SK-N-SH (cell line): Measurements from ENCODE around the gene ZIM2. TPM values are rescaled to one million over a fixed set of nuclear protein-coding genes. Genes with fewer than 3 reads are reported as not detected.

Experiments
- CTCF ChIA-PET: fragments of 300-600, 350-600 bp; formaldehyde crosslinking; extraction: SDS; loops from one replicate; lab custom pipeline; 2021; lab: Yijun Ruan, JAX
- POLR2A ChIA-PET: fragments of 350-600 bp; sonication (Branson Sonifier 250); formaldehyde crosslinking; extraction: SDS; loops from one replicate; lab custom pipeline; 2020; ENCODE audit warnings: antibody characterized with exemption, inconsistent platforms; lab: Yijun Ruan, JAX
- DNase-seq: peaks from one replicate; pipeline ENCODE4 v3.0.0; 2012
- H2AFZ ChIP-seq: fragments of 200-600 bp; sonication (generic); 2 replicates; pipeline ENCODE4 v1.8.1; 2016; ENCODE audit warnings: antibody characterized with exemption, mild to moderate bottlenecking, low read depth
- H3F3A ChIP-seq: fragments of 200-600 bp; sonication (generic); replicated peaks from 2 replicates; pipeline ENCODE3; 2016; ENCODE audit warnings: antibody characterized with exemption, mild to moderate bottlenecking; ENCODE audit not compliant: insufficient read depth
- H3K27ac ChIP-seq, 2 experiments: fragments of 200-500 bp in 1 of 2; fragments of 200-600 bp in 1 of 2; sonication (Bioruptor generic) in 1 of 2; sonication (generic), shearing (Covaris generic) in 1 of 2; 2 replicates each; pipeline versions ENCODE4 v1.5.1 to v1.6.1; 2014 to 2016; ENCODE audit warnings: low read depth in 2 of 2, inconsistent platforms in 1 of 2, low read length in 1 of 2, mild to moderate bottlenecking in 1 of 2, mixed read lengths in 1 of 2
- H3K27me3 ChIP-seq: fragments of 200-600 bp; sonication (generic), shearing (Covaris generic); 2 replicates; pipeline ENCODE4 v1.6.1; 2016; ENCODE audit warnings: mixed run types; ENCODE audit not compliant: insufficient read depth
- H3K36me3 ChIP-seq, 2 experiments: fragments of 200-500 bp in 1 of 2; fragments of 200-600 bp in 1 of 2; sonication (Bioruptor generic) in 1 of 2; sonication (generic) in 1 of 2; replicated peaks in 1 of 2; 2 replicates each; pipeline versions ENCODE3 to v1.5.1; 2014 to 2016; ENCODE audit warnings: low read length in 1 of 2, mild to moderate bottlenecking in 1 of 2; ENCODE audit not compliant: insufficient read depth in 2 of 2, control insufficient read depth in 1 of 2
- H3K4me1 ChIP-seq, 2 experiments: fragments of 200-500 bp in 1 of 2; fragments of 200-600 bp in 1 of 2; sonication (Bioruptor generic) in 1 of 2; sonication (generic), shearing (Covaris generic) in 1 of 2; 2 replicates each; pipeline versions ENCODE4 v1.5.1 to v1.6.1; 2014 to 2016; ENCODE audit warnings: low read depth in 1 of 2, low read length in 1 of 2, mixed run types in 1 of 2; ENCODE audit not compliant: insufficient read depth in 2 of 2, control insufficient read depth in 1 of 2
- H3K4me2 ChIP-seq: fragments of 200-600 bp; sonication (generic), shearing (Covaris generic); 2 replicates; pipeline ENCODE4 v1.6.1; 2017; ENCODE audit warnings: mixed run types
- H3K4me3 ChIP-seq, 2 experiments: fragments of 200-500 bp in 1 of 2; fragments of 200-600 bp in 1 of 2; sonication (Bioruptor generic) in 1 of 2; sonication (generic), shearing (Covaris generic) in 1 of 2; 2 replicates each; pipeline versions ENCODE4 v1.5.1 to v1.8.1; 2014 to 2016; ENCODE audit warnings: low read depth in 2 of 2, inconsistent platforms in 1 of 2, low read length in 1 of 2, mild to moderate bottlenecking in 1 of 2, mixed read lengths in 1 of 2, moderate library complexity in 1 of 2
- H3K79me2 ChIP-seq: fragments of 200-600 bp; sonication (generic); 2 replicates; pipeline ENCODE4 v1.8.1; 2017; ENCODE audit warnings: mild to moderate bottlenecking; ENCODE audit not compliant: insufficient read depth
- H3K9ac ChIP-seq: fragments of 200-600 bp; sonication (generic); 2 replicates; pipeline ENCODE4 v1.6.1; 2017; ENCODE audit warnings: mixed run types
- H3K9me2 ChIP-seq: fragments of 200-600 bp; sonication (generic); 2 replicates; pipeline ENCODE4 v1.6.1; 2017; ENCODE audit warnings: mixed run types
- H3K9me3 ChIP-seq: fragments of 200-600 bp; sonication (generic); 2 replicates; pipeline ENCODE4 v1.6.1; 2017; ENCODE audit warnings: mixed run types, mild to moderate bottlenecking, moderate library complexity
- H4K20me1 ChIP-seq: fragments of 200-600 bp; sonication (generic); 2 replicates; pipeline ENCODE4 v1.6.1; 2017; ENCODE audit warnings: mild to moderate bottlenecking, mixed run types; ENCODE audit not compliant: insufficient read depth
- CTCF ChIP-seq: fragments of 200-600 bp; sonication (generic); IDR thresholded peaks from 2 replicates; pipeline ENCODE4 v1.6.1; 2017; ENCODE audit warnings: antibody characterized with exemption, mild to moderate bottlenecking, moderate library complexity
- EP300 ChIP-seq, 2 experiments: IDR thresholded peaks; 2 replicates each; pipeline versions ENCODE4 v1.4.0 to v1.6.1; 2012; ENCODE audit warnings: borderline replicate concordance in 1 of 2, low read depth in 1 of 2, low read length in 1 of 2
- EZH2phosphoT487 ChIP-seq: fragments of 200-600 bp; sonication (generic); IDR thresholded peaks from 2 replicates; pipeline ENCODE4 v1.6.1; 2017; ENCODE audit warnings: low read depth, mixed run types, mild to moderate bottlenecking, antibody characterized with exemption, moderate library complexity, borderline replicate concordance
- FOSL2 ChIP-seq: IDR thresholded peaks from 2 replicates; pipeline ENCODE4 v1.4.0; 2012; ENCODE audit warnings: low read depth, mild to moderate bottlenecking, moderate library complexity, borderline replicate concordance
- FOXJ3 ChIP-seq: sonication (generic); formaldehyde crosslinking; IDR thresholded peaks from 2 replicates; pipeline ENCODE4 v1.5.1; 2020; ENCODE audit warnings: mild to moderate bottlenecking, missing genetic modification reagents
- IRF3 ChIP-seq: fragments of 150-350 bp; IDR thresholded peaks from 2 replicates; pipeline ENCODE4 v1.6.1; 2016; ENCODE audit warnings: mild to moderate bottlenecking, low read depth, low read length
- JUND ChIP-seq: IDR thresholded peaks from 2 replicates; pipeline ENCODE4 v1.4.0; 2012
- MEF2A ChIP-seq: IDR thresholded peaks from 2 replicates; pipeline ENCODE4 v1.4.0; 2012; ENCODE audit warnings: low read depth, borderline replicate concordance
- NRF1 ChIP-seq: IDR thresholded peaks from 2 replicates; pipeline ENCODE4 v1.6.1; 2012; ENCODE audit warnings: low read depth, mild to moderate bottlenecking, low read length
- PBX3 ChIP-seq: IDR thresholded peaks from 2 replicates; pipeline ENCODE4; 2012
- POLR2AphosphoS5 ChIP-seq: IDR thresholded peaks from 2 replicates; pipeline ENCODE4 v1.6.1; 2012; ENCODE audit warnings: low read depth, low read length
- RCOR1 ChIP-seq: fragments of 150-350 bp; IDR thresholded peaks from 2 replicates; pipeline ENCODE4 v1.6.1; 2017; ENCODE audit warnings: antibody characterized with exemption, low read length
- RXRA ChIP-seq: IDR thresholded peaks from 2 replicates; pipeline ENCODE4 v1.4.0; 2012; ENCODE audit warnings: low read depth, mild to moderate bottlenecking, borderline replicate concordance
- SIN3A ChIP-seq: IDR thresholded peaks from 2 replicates; pipeline ENCODE4 v1.6.1; 2012; ENCODE audit warnings: low read depth, mild to moderate bottlenecking, low read length, moderate library complexity, borderline replicate concordance
- TAF1 ChIP-seq: IDR thresholded peaks from 2 replicates; pipeline ENCODE4 v1.6.1; 2012; ENCODE audit warnings: low read depth, mild to moderate bottlenecking, low read length, moderate library complexity, borderline replicate concordance
- TCF12 ChIP-seq: IDR thresholded peaks from 2 replicates; pipeline ENCODE4 v1.4.0; 2012
- TEAD4 ChIP-seq: IDR thresholded peaks from 2 replicates; pipeline ENCODE4 v1.4.0; 2012; ENCODE audit warnings: mild to moderate bottlenecking, borderline replicate concordance; ENCODE audit not compliant: insufficient read depth
- USF1 ChIP-seq: IDR thresholded peaks from 2 replicates; pipeline ENCODE4 v1.4.0; 2012; ENCODE audit warnings: low read depth, borderline replicate concordance
- USF2 ChIP-seq: fragments of 150-350 bp; IDR thresholded peaks from 2 replicates; pipeline ENCODE4 v1.6.1; 2017; ENCODE audit warnings: antibody characterized with exemption, low read length, low read depth, borderline replicate concordance
- WGBS: methylation state at CpG from one replicate; pipeline ENCODE4 v1.1.6; 2017; ENCODE audit warnings: low lambda C conversion rate; 5-methylcytosine and 5-hydroxymethylcytosine counted together
- polyA plus RNA-seq, 3 experiments: library from polyadenylated mRNA; depleted of rRNA; stranded (reverse); fragments of >200 nt; gene quantifications; 2 replicates each; pipeline ENCODE4 v1.2.3, GENCODE V29; 2012

Gene ZIM2
- polyA plus RNA-seq, 1 of the 3 experiments (the other 2 are of a cell fraction) = not detected

- Histone ChIP-seq H3K36me3 (no peaks in the 10 kb centered on the region), H4K20me1 (no peaks in the 10 kb centered on the region), H3K27me3 (no peaks in the 10 kb centered on the region), H3K4me1 (no peaks in the 10 kb centered on the region), H3K4me3 (no peak overlapping the region), H3K4me2 (no peak overlapping the region), H3K27ac (no peak overlapping the region), H3F3A (no peaks in the 10 kb centered on the region), H3K9me2 (no peaks in the 10 kb centered on the region), H3K79me2 (no peaks in the 10 kb centered on the region), H2AFZ (no peak overlapping the region), H3K9me3 (no peaks in the 10 kb centered on the region), H3K9ac (no peak overlapping the region)
- 36% methylated on average over 10 of the region's 10 CpGs for WGBS
- CTCF ChIA-PET = no interaction called here
- TF ChIP-seq RXRA = no peak
- TF ChIP-seq RCOR1 = no peak
- TF ChIP-seq NRF1 = no peak
- no peak for TF ChIP-seq MEF2A
- TF ChIP-seq PBX3 = no peak
- no peak for TF ChIP-seq JUND
- no peak for TF ChIP-seq SIN3A
- no peak for TF ChIP-seq TAF1
- TF ChIP-seq TCF12 = no peak
- TF ChIP-seq POLR2AphosphoS5 = no peak
- no peak for TF ChIP-seq IRF3
- no peak for TF ChIP-seq CTCF
- no peak for TF ChIP-seq FOXJ3 (CRISPR knock-in tag)
- no peak for TF ChIP-seq TEAD4
- no peak for TF ChIP-seq FOSL2
- no peak for TF ChIP-seq USF1
- TF ChIP-seq EP300 (IDR thresholded peaks at IDR 0.05; ENCODE audit: borderline replicate concordance in 1 of 2, low read depth in 1 of 2, low read length in 1 of 2) = no peak
- no peak for TF ChIP-seq USF2
- no peak for TF ChIP-seq EZH2phosphoT487
- no peak for DNase-seq
- POLR2A ChIA-PET = no interaction called here
These were observed 79.7 kb downstream of the ZIM2 start for GRCh38 chr19:56760842-56761241.
